NCI-H146 treated with DMSO at 0.1 percent for 48 hours (cell line): ENCODE measurements around the gene PGAP2.
"Not testable (repeated sequence)": the region's sequence is repeated elsewhere in the genome, so short reads cannot be mapped to it uniquely, and the experiment has no call there.

ENCODE experiments used
- DNase-seq: peaks from one replicate; lab custom pipeline; 2025; ENCODE audit not compliant: unreplicated experiment; lab: John Stamatoyannopoulos, UW

Gene PGAP2

DNA sequence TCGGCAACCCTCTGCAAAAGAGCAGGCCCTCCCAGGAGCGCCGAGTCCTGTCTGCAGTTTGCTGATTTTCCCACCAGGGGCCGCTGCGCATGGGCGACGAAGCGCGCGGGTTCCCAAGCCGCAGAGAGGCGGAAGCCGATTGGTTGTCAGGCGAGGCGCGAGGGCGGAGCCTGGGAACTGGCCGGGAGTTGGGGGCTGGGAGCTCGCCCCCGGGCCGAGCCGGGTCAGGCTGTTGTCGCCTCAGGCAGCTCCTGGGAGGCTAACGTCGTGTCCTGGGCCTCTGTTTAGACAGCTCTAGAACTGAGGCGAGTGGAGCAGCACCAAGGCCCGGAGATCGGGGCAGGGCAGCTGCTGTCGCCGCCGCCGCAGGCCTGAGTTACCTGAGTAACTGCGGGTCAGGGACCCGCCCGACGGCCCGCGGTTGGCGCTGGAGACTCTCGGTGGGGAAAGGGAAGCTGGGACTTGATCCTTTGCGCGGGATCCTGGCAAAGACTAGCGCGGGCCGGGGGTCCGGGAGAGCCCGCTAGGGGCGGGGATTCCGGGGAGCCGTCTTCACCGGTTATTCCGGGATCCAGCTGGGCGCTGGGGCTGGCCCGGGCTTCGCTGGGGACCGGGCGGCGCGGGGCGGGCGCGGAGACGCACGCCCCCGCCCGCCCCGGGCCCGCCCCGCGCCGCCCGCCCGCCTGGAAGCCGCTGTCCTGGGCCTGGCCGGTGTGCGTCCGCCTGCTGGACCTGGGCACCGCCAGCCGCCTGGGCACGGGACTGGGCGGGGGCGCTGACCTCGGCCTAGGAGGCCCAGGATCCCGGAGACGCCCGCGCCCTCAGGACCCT, 46.8 kb downstream of the PGAP2 start, which contains the start of gene STIM1:
Gene STIM1 (plus strand): TSS at position 688 of the 831 bp plus-strand sequence. CDS start 607 bp downstream, outside the sequence.
- peak; percentile 82 for DNase-seq

DNA sequence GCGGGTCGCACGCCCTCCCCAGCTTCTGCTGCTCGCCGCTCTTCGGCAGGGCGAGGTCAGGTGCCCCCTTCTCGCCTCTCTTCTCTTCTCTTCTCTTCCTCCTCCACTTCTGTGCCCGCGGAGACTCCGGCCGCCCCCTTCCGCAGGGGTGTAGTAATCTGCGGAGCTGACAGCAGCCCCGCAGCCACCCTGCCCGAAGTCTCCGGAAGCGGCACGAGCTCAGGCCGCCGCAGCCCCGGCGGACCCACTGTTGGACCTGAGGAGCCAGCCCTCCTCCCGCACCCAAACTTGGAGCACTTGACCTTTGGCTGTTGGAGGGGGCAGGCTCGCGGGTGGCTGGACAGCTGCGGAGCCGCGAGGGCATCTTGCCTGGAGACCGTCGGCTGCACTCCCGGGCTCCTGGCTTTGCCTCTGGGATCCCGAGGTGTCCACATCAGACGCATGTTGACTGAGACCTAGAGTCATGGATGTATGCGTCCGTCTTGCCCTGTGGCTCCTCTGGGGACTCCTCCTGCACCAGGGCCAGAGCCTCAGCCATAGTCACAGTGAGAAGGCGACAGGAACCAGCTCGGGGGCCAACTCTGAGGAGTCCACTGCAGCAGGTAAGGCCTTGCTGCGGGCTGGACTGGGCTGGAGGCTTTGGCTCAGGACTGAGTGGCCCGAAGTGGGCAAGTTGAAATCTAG, 47.6 kb downstream of the PGAP2 start:
- DNase-seq: peak; percentile 32

DNA sequence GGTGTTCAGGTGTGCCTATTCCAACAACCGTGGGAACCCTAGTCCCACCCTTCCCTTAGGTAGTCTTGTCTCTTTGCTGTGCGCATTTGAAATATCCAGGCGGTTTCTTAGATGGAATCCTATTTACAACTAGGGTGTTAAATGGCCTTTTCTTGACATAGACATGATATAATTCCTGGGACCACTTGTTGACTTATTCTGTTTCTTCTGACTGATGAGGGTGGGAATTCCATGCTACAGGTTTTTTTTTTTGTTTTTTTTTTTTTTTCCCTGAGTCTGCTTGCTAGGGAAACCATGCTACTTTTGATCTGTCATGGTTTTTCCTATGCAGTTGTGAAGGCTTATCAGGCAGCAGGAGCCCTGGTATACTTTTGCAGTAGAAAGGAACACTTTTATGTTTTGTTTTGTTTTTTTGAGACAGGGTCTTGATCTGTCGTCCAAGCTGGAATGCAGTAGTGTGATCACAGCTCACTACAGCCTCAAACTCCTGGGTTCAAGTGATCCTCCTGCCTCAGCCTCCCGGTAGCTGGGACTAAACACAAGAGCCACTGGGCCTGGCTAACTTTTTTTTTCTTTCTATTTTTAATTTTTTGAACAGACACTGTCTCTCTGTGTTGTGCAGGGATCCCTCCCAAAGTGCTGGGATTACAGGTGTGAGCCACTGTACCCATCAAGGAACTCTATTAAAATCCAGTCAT, 48.6 kb downstream of the PGAP2 start:
- no peak for DNase-seq

- DNase-seq: no peak
These were observed 49.3 kb downstream of the PGAP2 start for GRCh38 chr11:3857628-3858027.

- DNase-seq: no peak
These were observed 51.1 kb downstream of the PGAP2 start for GRCh38 chr11:3859373-3859881.

- no peak for DNase-seq
These were observed 52.0 kb downstream of the PGAP2 start for GRCh38 chr11:3860375-3860774.

- DNase-seq: not testable (repeated sequence)
These were observed 52.6 kb downstream of the PGAP2 start for GRCh38 chr11:3860898-3861393.

GRCh38 chr11:3861683-3862082, 53.3 kb downstream of the PGAP2 start:
- no peak for DNase-seq

DNA sequence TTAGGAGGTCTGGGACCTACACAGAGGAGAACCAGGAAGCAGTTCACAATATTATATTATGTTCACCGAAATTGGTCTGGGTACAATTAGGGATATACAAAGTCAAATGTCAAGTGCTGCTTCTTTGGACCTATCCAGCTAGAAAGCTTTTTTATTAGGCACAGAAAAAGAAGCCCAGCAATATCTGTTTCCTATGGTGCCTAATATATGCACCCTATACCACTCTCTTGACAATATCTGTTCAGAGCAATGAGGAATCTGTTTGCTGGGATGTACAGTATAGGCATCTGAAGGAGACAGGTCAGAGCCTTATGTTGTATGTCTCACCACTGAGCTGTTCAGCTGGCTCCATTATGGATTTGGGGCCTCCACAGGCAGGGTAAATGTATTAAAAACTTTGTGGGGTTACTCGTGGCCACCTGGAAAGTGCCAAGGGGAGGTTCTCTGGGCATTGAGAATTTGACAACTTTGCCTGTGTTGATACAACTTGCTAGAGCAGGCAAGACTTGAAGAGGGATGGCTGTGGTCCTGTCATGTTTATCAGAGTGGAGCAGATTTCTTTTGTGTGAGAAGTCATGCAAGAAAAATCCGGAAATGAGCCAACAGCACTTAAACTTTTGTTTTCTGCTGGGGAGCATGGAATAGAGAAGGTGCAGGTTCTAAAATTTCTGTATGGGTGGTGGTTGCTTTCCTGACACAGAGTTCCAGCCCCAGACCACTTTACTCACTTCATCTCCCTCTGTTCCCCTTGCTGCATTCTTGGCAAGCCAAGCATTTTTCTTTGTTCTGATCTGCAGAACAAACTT, 57.2 kb downstream of the PGAP2 start:
- DNase-seq: no peak

DNA sequence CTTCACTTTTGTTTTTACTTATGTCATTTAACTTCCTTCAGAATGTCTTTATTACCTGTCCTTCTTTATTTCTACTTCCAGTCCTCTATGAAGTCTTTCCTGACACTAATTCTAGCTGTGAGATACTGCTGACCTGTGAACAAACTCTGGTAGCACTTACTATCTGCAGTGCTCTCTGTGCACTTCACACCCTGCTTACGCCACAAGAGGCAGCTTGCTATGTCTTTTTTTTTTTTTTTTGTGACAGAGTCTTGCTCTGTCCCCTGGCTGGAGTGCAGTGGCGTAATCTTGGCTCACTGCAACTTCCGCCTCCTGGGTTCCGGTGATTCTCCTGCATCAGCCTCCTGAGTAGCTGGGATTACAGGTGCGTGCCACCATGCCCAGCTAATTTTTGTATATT, 57.8 kb downstream of the PGAP2 start:
- no peak for DNase-seq

GRCh38 chr11:3866836-3867208, 58.5 kb downstream of the PGAP2 start:
- DNase-seq: no peak

DNA sequence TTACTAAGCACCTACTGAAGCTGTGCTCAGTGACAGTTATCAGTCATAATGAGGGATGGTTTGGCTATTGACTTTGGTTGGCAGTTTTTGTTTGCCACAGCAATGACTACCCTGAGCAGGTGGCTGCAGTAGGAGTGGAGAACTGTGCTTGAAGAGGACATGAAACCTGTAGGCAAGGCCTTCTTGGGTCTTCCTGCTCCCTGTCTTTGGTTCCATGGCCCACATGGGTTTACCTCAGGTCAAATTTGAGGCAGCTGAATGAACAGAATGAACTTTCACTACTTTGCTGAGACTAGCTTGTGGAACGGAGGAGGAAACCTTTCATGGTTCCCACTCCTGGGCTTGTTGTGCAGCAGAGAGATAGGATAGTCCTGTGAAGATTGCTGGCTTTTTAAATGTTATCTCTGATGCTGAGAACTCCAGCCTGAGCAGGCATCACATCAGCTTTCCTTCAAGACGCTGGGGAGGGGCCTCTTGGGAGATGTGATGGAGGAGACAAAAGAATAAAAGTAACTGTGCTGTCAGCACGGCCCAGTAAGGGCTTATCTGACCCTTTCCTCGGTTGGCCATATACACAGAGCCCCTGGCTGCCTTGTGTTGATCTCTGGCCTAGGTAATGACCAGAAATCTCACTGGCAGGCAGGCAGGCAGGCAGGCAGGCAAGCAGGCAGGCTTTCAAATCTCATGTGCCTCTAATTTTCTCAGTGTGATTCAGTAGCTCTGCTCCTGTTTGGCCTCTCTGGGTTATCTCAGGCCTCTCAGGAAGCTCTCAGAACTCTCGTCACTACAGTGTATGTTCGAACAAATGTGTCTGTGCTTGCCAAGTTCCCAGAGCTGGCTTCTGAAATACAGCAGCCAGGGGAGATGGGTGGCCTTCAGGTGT, 59.1 kb downstream of the PGAP2 start:
- no peak for DNase-seq

- DNase-seq: no peak
These were observed 65.5 kb downstream of the PGAP2 start for GRCh38 chr11:3873712-3874349.
